Epithelial cell of esophagus (primary cell): ENCODE results near the gene SUMF1.

Experiments
- DNase-seq: peaks from one replicate; pipeline ENCODE4 v3.0.0; 2010; ENCODE audit warnings: low read depth
- H3K4me3 ChIP-seq: 2 replicates; pipeline ENCODE4 v1.5.1; 2011; ENCODE audit warnings: mild to moderate bottlenecking, low read length, control low read depth
- TF ChIP-seq, protein P1 (sequence below): IDR thresholded peaks from 2 replicates; pipeline ENCODE4 v1.5.1; 2011; ENCODE audit warnings: low read depth, mild to moderate bottlenecking, low read length, control low read depth, inconsistent platforms; ENCODE audit not compliant: insufficient read depth; ENCODE audit errors: missing control alignments

The SUMF1 gene

DNA sequence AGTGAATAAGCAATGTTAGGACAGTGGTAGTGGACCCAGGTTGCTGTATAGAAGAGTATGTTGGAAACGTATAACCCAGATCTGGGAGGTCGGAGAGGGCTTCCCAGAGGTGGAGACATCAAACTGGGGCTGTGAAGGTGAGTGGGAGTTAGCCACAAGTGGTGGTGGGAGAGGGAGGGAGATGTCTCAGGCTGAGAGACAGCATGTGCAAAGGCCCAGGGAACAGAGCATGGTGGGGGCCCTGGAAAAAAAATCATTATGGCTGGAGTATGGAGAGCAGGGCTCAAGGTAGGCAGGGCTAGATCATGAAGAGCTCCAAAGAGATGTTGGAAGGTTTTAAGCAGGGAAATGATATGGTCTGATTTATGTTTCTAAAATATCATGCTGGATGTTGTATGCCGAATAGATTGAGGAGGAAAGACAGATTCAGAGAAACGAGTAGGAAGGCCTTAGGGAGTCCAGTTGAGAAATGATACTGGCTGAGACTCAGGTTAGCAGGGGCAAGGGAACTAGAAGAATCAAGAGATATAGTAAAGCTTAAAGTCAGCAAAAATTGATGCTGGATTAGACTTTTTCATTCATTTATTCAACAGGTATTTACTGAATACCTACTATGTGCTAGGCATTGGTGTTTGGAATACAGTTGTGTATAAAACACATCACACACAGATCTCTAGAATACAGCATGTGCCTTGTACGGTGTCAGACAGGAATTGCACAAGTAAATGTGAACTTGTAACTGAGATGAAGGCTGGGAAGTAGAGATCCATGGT is 43.1 kb upstream of the SUMF1 start:
- TF ChIP-seq, protein P1, sequence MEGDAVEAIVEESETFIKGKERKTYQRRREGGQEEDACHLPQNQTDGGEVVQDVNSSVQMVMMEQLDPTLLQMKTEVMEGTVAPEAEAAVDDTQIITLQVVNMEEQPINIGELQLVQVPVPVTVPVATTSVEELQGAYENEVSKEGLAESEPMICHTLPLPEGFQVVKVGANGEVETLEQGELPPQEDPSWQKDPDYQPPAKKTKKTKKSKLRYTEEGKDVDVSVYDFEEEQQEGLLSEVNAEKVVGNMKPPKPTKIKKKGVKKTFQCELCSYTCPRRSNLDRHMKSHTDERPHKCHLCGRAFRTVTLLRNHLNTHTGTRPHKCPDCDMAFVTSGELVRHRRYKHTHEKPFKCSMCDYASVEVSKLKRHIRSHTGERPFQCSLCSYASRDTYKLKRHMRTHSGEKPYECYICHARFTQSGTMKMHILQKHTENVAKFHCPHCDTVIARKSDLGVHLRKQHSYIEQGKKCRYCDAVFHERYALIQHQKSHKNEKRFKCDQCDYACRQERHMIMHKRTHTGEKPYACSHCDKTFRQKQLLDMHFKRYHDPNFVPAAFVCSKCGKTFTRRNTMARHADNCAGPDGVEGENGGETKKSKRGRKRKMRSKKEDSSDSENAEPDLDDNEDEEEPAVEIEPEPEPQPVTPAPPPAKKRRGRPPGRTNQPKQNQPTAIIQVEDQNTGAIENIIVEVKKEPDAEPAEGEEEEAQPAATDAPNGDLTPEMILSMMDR: no peak
- no peak overlapping the region for H3K4me3 ChIP-seq
- no peak for DNase-seq

DNA sequence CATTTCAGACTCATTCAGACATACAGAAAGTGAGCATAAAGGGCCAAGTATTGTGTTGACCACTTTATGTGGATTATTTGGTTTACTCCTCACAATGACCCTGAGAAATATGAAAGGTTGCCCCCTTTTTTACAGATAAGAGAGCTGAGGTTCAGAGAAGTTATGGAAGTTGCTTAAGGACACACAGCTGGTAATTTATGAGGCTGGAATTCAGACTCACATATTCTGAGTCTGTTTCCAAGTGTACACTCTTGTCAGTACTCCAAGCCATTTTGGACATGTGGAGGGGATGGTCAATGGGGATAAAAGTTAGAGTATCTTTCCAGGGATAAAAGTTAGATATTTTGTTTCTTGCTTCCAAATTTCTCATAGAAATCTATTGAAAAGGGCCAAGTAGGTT is 42.0 kb upstream of the SUMF1 start:
- DNase-seq: no peak
- no peak overlapping the region for H3K4me3 ChIP-seq
- TF ChIP-seq, protein P1: no peak

DNA sequence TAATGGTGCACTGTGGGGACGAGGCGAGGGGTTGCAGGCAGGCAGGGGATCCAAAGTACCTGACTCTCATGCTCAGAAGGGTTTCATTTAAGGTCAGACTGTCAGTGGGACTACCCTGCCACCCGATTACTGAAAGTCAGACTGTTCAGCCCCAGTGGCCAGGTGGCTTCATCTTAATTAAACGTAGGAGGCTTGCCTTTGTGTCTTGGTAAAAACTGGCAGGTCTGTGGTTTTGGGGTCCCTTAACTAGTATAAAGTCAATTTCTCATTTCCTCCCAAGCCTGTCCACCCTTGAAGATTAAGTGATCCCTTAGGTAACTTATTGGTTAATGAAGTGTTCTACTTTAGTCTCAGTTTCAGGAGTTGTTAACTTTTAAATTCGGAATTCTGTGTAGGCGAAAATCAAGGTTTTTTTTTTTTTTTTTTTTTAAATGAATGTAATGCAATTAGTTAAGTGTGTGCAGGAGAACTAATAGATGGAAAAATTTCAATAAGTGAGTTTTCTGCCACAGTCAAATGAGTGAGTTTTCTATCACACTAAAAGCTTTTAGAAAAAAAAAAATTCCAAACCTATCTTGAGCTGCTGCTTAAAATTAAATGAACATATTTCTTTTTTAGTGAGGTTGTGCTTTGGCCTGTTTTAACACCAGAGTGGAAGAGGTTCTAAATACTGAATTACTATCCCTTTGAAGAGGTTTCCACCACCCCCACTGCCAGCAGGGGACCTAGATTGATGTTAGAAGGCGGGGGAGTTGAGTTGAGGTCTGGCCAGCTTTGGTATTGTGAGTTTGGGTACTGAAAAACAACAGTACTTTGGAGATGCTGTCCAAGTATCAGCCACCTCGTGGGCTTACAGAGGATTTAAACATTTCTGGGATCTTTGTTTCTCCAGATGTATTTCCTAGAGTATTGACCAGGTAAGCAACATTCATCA is 41.2 kb upstream of the SUMF1 start:
- DNase-seq: no peak
- TF ChIP-seq, protein P1: no peak
- H3K4me3 ChIP-seq: no peak overlapping the region

DNA sequence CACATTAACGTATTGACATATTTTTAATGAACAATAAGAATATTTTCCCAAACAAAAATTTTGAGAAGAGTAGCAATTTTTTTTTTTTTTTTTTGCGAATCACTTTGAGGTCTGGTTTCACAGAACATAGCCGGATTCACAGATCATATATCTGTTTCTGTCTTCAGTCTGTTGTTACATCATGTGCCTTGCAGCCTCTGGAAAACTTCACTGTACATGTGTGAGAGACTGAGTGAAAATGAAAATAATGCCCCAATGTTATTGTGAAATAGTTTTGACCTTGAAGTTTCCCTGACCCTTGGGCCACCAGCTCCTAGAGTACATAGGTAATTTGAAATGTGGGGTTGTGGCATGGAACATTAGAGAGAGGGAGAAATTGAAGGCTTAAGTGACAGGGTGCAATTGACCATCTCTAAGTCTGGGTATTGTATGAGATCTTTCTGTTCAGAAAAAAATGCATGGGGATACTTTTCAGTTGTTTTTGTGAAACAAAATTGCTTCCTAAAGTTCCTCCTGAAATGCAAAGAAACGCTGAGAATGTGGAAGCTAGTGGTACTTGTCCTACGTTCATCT is 40.0 kb upstream of the SUMF1 start:
- no peak overlapping the region for H3K4me3 ChIP-seq
- TF ChIP-seq, protein P1: no peak
- no peak for DNase-seq

DNA sequence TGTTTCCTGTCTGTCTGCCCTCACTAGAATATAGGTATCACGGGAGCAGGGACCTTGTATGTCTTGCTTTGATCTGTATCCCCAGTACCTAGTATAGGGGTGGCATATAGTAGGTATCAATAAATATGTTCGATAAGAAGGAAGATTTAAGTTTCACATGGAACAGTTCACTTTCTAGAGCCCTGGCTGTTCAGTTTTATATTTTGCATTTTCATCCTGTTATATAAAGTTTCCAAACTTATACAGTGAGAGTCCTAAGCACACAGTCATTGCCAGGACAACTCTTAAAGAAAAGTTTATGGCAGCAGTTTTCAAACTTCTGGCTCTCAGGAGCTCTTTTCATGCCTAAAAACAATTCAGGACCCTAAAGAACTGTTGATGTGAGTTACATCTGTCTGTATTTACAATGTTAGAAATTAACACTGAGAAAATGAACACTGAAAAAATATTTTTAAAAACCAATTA is 39.5 kb upstream of the SUMF1 start:
- TF ChIP-seq, protein P1: no peak
- no peak for DNase-seq
- H3K4me3 ChIP-seq: no peak overlapping the region

DNA sequence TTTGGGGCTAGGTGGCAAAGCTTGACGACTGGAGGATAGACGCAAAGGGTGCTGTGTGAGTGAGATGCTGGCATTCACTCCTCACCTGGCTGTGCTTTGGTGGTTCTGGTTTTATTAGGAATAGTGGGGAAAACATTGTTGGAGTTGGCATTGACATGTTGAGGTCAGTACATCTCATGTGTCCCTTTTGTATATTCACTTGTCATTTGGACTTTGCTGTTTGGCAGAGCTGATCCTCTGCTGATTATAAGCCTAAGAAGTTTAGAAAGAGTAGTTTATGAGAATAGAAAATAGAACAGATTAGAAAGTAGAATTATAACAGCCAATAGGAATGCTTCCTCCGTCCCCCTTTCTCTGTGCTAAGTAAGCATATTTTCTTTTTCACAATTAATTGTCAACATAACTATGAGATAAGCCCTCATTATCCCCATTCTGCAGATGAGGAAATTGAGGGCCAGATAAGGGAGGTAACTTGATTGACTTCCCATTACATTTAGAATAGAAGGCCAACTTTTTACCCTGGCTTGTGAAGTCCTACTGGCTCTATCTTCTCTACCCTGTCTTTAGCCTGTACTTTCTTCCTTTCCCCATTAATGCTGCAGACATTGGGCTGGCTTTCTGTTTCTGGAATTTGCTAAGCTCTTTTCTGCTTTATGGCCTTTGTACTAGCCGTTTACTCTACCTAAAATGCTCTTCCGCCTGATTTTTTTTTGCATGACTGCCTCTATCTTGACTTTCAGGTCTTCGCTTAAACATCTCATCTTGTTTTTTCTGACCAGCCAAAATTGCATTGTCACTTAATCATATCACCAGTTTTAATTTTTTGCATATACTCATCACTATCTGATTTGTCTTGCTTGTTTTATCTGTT is 38.9 kb upstream of the SUMF1 start:
- no peak overlapping the region for H3K4me3 ChIP-seq
- DNase-seq: no peak
- TF ChIP-seq, protein P1: no peak
